GM18505 (cell line): ENCODE results near the gene DAPK1.

Experiments used
- ATAC-seq: cut with Tn5 transposase; IDR thresholded peaks from one replicate; pipeline ENCODE4 v1.9.1; 2021; ENCODE audit not compliant: unreplicated experiment
- POLR2A ChIP-seq: IDR thresholded peaks from 4 replicates; pipeline ENCODE4 v1.6.1; 2011; ENCODE audit warnings: borderline replicate concordance; ENCODE audit not compliant: insufficient read depth, insufficient read length; ENCODE audit errors: extremely low read depth

DAPK1 gene

GRCh38 chr9:87601176-87601575 lies 103.5 kb downstream of the DAPK1 start:
- no peak for ATAC-seq
- no peak for TF ChIP-seq POLR2A

GRCh38 chr9:87601595-87601994 lies 103.9 kb downstream of the DAPK1 start:
- no peak for TF ChIP-seq POLR2A
- no peak for ATAC-seq

GRCh38 chr9:87602933-87603643 lies 105.4 kb downstream of the DAPK1 start:
- no peak for TF ChIP-seq POLR2A
- no peak for ATAC-seq

GRCh38 chr9:87603854-87604490 lies 106.3 kb downstream of the DAPK1 start:
- TF ChIP-seq POLR2A = no peak
- no peak for ATAC-seq

GRCh38 chr9:87604886-87605588 lies 107.4 kb downstream of the DAPK1 start:
- no peak for TF ChIP-seq POLR2A
- ATAC-seq = no peak

- no peak for TF ChIP-seq POLR2A
- no peak for ATAC-seq
Measured at GRCh38 chr9:87605676-87606075, 108.0 kb downstream of the DAPK1 start.

- ATAC-seq = no peak
- TF ChIP-seq POLR2A = no peak
Measured at GRCh38 chr9:87606841-87607521, 109.3 kb downstream of the DAPK1 start.

- ATAC-seq = no peak
Measured at GRCh38 chr9:87607859-87608258, 110.2 kb downstream of the DAPK1 start.

GRCh38 chr9:87609002-87609401 lies 111.3 kb downstream of the DAPK1 start:
- no peak for TF ChIP-seq POLR2A

More at GRCh38 chr9:87607859-87608258, 110.2 kb downstream of the DAPK1 start:
- TF ChIP-seq POLR2A = no peak

GRCh38 chr9:87609486-87609885 lies 111.8 kb downstream of the DAPK1 start:
- ATAC-seq = no peak
- no peak for TF ChIP-seq POLR2A

More at GRCh38 chr9:87609002-87609401, 111.3 kb downstream of the DAPK1 start:
- no peak for ATAC-seq

GRCh38 chr9:87610200-87611155 lies 112.8 kb downstream of the DAPK1 start:
- no peak for ATAC-seq
- TF ChIP-seq POLR2A = no peak

GRCh38 chr9:87611776-87612175 lies 114.1 kb downstream of the DAPK1 start:
- no peak for TF ChIP-seq POLR2A
- no peak for ATAC-seq
